LNCaP clone FGC (cell line): ENCODE measurements around the gene TRAF2.

Source experiments
- DNase-seq: peaks from one replicate; pipeline ENCODE4 v3.0.0-alpha.2; 2011; ENCODE audit warnings: low read depth
- H3K4me3 ChIP-seq: 2 replicates; pipeline ENCODE4 v1.5.1; 2011; ENCODE audit warnings: mild to moderate bottlenecking, low read depth, low read length, control low read depth
- CTCF ChIP-seq: IDR thresholded peaks from 2 replicates; pipeline ENCODE4 v1.5.1; 2012; ENCODE audit warnings: mild to moderate bottlenecking; ENCODE audit not compliant: control insufficient read depth, insufficient read depth; ENCODE audit errors: extremely low read depth

The TRAF2 gene

GRCh38 chr9:136937186-136938001 is 51.1 kb downstream of the TRAF2 start:
- no peak for TF ChIP-seq CTCF
- H3K4me3 ChIP-seq = no peak overlapping the region
- DNase-seq = no peak

GRCh38 chr9:136939431-136939995 is 53.2 kb downstream of the TRAF2 start:
- no peak for DNase-seq
- no peak overlapping the region for H3K4me3 ChIP-seq
- no peak for TF ChIP-seq CTCF

- no peak overlapping the region for H3K4me3 ChIP-seq
- no peak for TF ChIP-seq CTCF
- DNase-seq = no peak
These were observed 53.7 kb downstream of the TRAF2 start for GRCh38 chr9:136939996-136940525.

GRCh38 chr9:136940526-136941230 is 54.4 kb downstream of the TRAF2 start:
- no peak overlapping the region for H3K4me3 ChIP-seq
- TF ChIP-seq CTCF = no peak
- no peak for DNase-seq

- no peak for TF ChIP-seq CTCF
- H3K4me3 ChIP-seq = no peak overlapping the region
- no peak for DNase-seq
These were observed 55.2 kb downstream of the TRAF2 start for GRCh38 chr9:136941231-136942111.
